Urothelium cell line (cell line): ENCODE results near the gene FAM151A.
A peak's percentile ranks its signal among the peaks of the same experiment; 100 is the strongest.
"Not testable (repeated sequence)": the region's sequence is repeated elsewhere in the genome, so short reads cannot be mapped to it uniquely, and the experiment has no call there.

Experiments
- DNase-seq: peaks from one replicate; pipeline ENCODE4 v3.0.0; 2011; ENCODE audit warnings: low spot score, mixed read lengths
- FAIRE-seq: peaks from 2 replicates; lab custom pipeline; 2011; peaks lifted over from hg19 to GRCh38; lab: Jason Lieb, UNC

The FAM151A gene

GRCh38 chr1:54636461-54637446, 13.4 kb upstream of the FAM151A start:
- not testable (repeated sequence) for FAIRE-seq, DNase-seq

GRCh38 chr1:54635804-54636203, 12.5 kb upstream of the FAM151A start:
- FAIRE-seq, DNase-seq: not testable (repeated sequence)

GRCh38 chr1:54627196-54627595, 3.9 kb upstream of the FAM151A start:
- no peak for FAIRE-seq
- no peak for DNase-seq

- FAIRE-seq (no peak), DNase-seq (no peak)
Observed at GRCh38 chr1:54624466-54625464, 1.4 kb upstream of the FAM151A start.

GRCh38 chr1:54619749-54620148, 3.6 kb downstream of the FAM151A start:
- DNase-seq, result no peak
- no peak for FAIRE-seq

- no peak for FAIRE-seq
Observed at GRCh38 chr1:54615531-54616279, 7.6 kb downstream of the FAM151A start.

GRCh38 chr1:54614563-54614962, 8.8 kb downstream of the FAM151A start:
- FAIRE-seq (no peak), DNase-seq (no peak)

More at GRCh38 chr1:54615531-54616279, 7.6 kb downstream of the FAM151A start:
- DNase-seq, result no peak

GRCh38 chr1:54614024-54614423, 9.3 kb downstream of the FAM151A start:
- DNase-seq (no peak), FAIRE-seq (no peak)

GRCh38 chr1:54611621-54612020, 11.7 kb downstream of the FAM151A start:
- no peak for FAIRE-seq
- DNase-seq, result no peak

GRCh38 chr1:54610601-54611580, 12.4 kb downstream of the FAM151A start:
- no peak for DNase-seq
- no peak for FAIRE-seq

GRCh38 chr1:54610048-54610447, 13.3 kb downstream of the FAM151A start:
- no peak for DNase-seq

GRCh38 chr1:54609301-54609921, 13.9 kb downstream of the FAM151A start:
- DNase-seq (no peak), FAIRE-seq (no peak)

More at GRCh38 chr1:54610048-54610447, 13.3 kb downstream of the FAM151A start:
- no peak for FAIRE-seq

GRCh38 chr1:54608566-54609230, 14.6 kb downstream of the FAM151A start:
- FAIRE-seq (no peak), DNase-seq (no peak)

GRCh38 chr1:54607821-54608565, 15.3 kb downstream of the FAM151A start:
- FAIRE-seq (no peak), DNase-seq (no peak)

- DNase-seq, result no peak
- peak; percentile 59 for FAIRE-seq
Observed at GRCh38 chr1:54606990-54607325, 16.4 kb downstream of the FAM151A start.

- no peak for FAIRE-seq
- DNase-seq, result no peak
Observed at GRCh38 chr1:54606096-54606989, 17.0 kb downstream of the FAM151A start.
